ENCODE data around the gene PDE1A. TPM values are rescaled to one million over a fixed set of nuclear protein-coding genes. Genes with fewer than 3 reads are reported as not detected.

PDE1A gene
- polyA plus RNA-seq, 1 of the 3 experiments (the other 2 are of a cell fraction), result 0.08 TPM

GRCh38 chr2:182432051-182432450, 5.2 kb upstream of the PDE1A start (continued):
- no peak for TF ChIP-seq SIN3A (IDR thresholded peaks at IDR 0.05; ENCODE audit: borderline replicate concordance, low read depth, low read length)

GRCh38 chr2:182428476-182428875, 1.6 kb upstream of the PDE1A start:
- peak overlapping the region in 1 of 2 experiments; percentile 11; a peak in 1 of 4 replicates for H3K27ac ChIP-seq (ENCODE audit: low read depth in 2 of 2, low read length in 1 of 2)
- H3K9me2 ChIP-seq, result no peaks in the 10 kb centered on the region
- no peak overlapping the region for H3K4me2 ChIP-seq
- no peak overlapping the region for H3K9ac ChIP-seq
- no peaks in the 10 kb centered on the region for H3K79me2 ChIP-seq (ENCODE audit: insufficient read depth)
- ChIA-PET CTCF (no interaction called here), POLR2A (no interaction called here)
- no peaks in the 10 kb centered on the region for H3K27me3 ChIP-seq (ENCODE audit: insufficient read depth)
- 0 out of 2 replicates have a peak, but pooled peaks have one; percentile 18 for TF ChIP-seq GATA2 (CRISPR knock-in tag; IDR thresholded peaks at IDR 0.05)
- TF ChIP-seq RAD21 (IDR thresholded peaks at IDR 0.05; ENCODE audit: low read length), result no peak
- peaks cover 0 to 3% of the 10 kb centered on the region in 2 experiments; a peak in 2 of 4 replicates for H3K4me1 ChIP-seq (ENCODE audit: control insufficient read depth in 1 of 2, insufficient read depth in 2 of 2, low read depth in 1 of 2, low read length in 1 of 2)
- H2AFZ ChIP-seq (ENCODE audit: low read depth), result no peak overlapping the region
- H3F3A ChIP-seq (replicated peaks; ENCODE audit: insufficient read depth), result peaks cover 5% of the 10 kb centered on the region
- no peak for DNase-seq
- H3K9me3 ChIP-seq, result no peaks in the 10 kb centered on the region
- H3K36me3 ChIP-seq (replicated peaks in 1 of 2; ENCODE audit: control insufficient read depth in 1 of 2, insufficient read depth in 2 of 2, low read length in 1 of 2), result no peaks in the 10 kb centered on the region
- WGBS (ENCODE audit: low lambda C conversion rate), result 92% methylated on average over 1 of the region's 1 CpG
- no peak overlapping the region for H3K4me3 ChIP-seq (ENCODE audit: low read depth in 2 of 2, low read length in 1 of 2)
- H4K20me1 ChIP-seq (ENCODE audit: insufficient read depth), result no peaks in the 10 kb centered on the region

GRCh38 chr2:182426082-182426917, 536 bp downstream of the PDE1A start:
- Histone ChIP-seq H2AFZ (ENCODE audit: low read depth) (peak overlapping the region; percentile 29; the same call in 1 of the 2 replicates), H3K27ac (ENCODE audit: low read depth in 2 of 2, low read length in 1 of 2) (peak overlapping the region in 1 of 2 experiments; percentile 60; a peak in 1 of 4 replicates), H3K9me3 (no peaks in the 10 kb centered on the region), H3K4me2 (no peak overlapping the region), H3K4me1 (ENCODE audit: control insufficient read depth in 1 of 2, insufficient read depth in 2 of 2, low read depth in 1 of 2, low read length in 1 of 2) (peaks cover 0 to 3% of the 10 kb centered on the region in 2 experiments; a peak in 2 of 4 replicates), H3K9me2 (no peaks in the 10 kb centered on the region), H3K27me3 (ENCODE audit: insufficient read depth) (no peaks in the 10 kb centered on the region), H4K20me1 (ENCODE audit: insufficient read depth) (no peaks in the 10 kb centered on the region), H3K79me2 (ENCODE audit: insufficient read depth) (no peaks in the 10 kb centered on the region), H3F3A (replicated peaks; ENCODE audit: insufficient read depth) (peaks cover 5% of the 10 kb centered on the region), H3K4me3 (ENCODE audit: low read depth in 2 of 2, low read length in 1 of 2) (peak overlapping the region in 1 of 2 experiments; percentile 12; a peak in 1 of 4 replicates), H3K36me3 (replicated peaks in 1 of 2; ENCODE audit: control insufficient read depth in 1 of 2, insufficient read depth in 2 of 2, low read length in 1 of 2) (no peaks in the 10 kb centered on the region), H3K9ac (no peak overlapping the region)
- ChIA-PET POLR2A (no interaction called here), CTCF (interaction anchor here (0.8 to 2.3 kb wide), 2 partner anchors 147 to 239 kb away, joined by 3 to 5 read pairs; no protein-coding TSS in a partner anchor)
- TF ChIP-seq EZH2phosphoT487 (IDR thresholded peaks at IDR 0.05; ENCODE audit: borderline replicate concordance, low read depth), result no peak
- DNase-seq, result no peak
- 72% methylated on average over 8 of the region's 8 CpGs for WGBS (ENCODE audit: low lambda C conversion rate)

- no peaks in the 10 kb centered on the region for H3K9me2 ChIP-seq
- whole genome bisulfite sequencing (ENCODE audit: low lambda C conversion rate), result 77% methylated on average over 3 of the region's 3 CpGs
- CTCF ChIA-PET, result interaction anchor here (1.0 kb wide), 1 partner anchor 236 kb away, joined by 3 read pairs; no protein-coding TSS in a partner anchor
- peaks cover 5% of the 10 kb centered on the region for H3F3A ChIP-seq (replicated peaks; ENCODE audit: insufficient read depth)
- no peak overlapping the region for H3K9ac ChIP-seq
- no peak overlapping the region for H3K4me3 ChIP-seq (ENCODE audit: low read depth in 2 of 2, low read length in 1 of 2)
- no peaks in the 10 kb centered on the region for H3K36me3 ChIP-seq (replicated peaks in 1 of 2; ENCODE audit: control insufficient read depth in 1 of 2, insufficient read depth in 2 of 2, low read length in 1 of 2)
- no peaks in the 10 kb centered on the region for H4K20me1 ChIP-seq (ENCODE audit: insufficient read depth)
- H3K4me2 ChIP-seq, result no peak overlapping the region
- no peak for DNase-seq
- H3K79me2 ChIP-seq (ENCODE audit: insufficient read depth), result no peaks in the 10 kb centered on the region
- POLR2A ChIA-PET, result no interaction called here
- no peak overlapping the region for H2AFZ ChIP-seq (ENCODE audit: low read depth)
- H3K9me3 ChIP-seq, result no peaks in the 10 kb centered on the region
- no peak overlapping the region; a peak in 1 of 4 replicates for H3K27ac ChIP-seq (ENCODE audit: low read depth in 2 of 2, low read length in 1 of 2)
- H3K27me3 ChIP-seq (ENCODE audit: insufficient read depth), result no peaks in the 10 kb centered on the region
- peaks cover 0 to 3% of the 10 kb centered on the region in 2 experiments; a peak in 2 of 4 replicates for H3K4me1 ChIP-seq (ENCODE audit: control insufficient read depth in 1 of 2, insufficient read depth in 2 of 2, low read depth in 1 of 2, low read length in 1 of 2)
- TF ChIP-seq GATA2 (CRISPR knock-in tag; IDR thresholded peaks at IDR 0.05) (no peak), REST (IDR thresholded peaks at IDR 0.05; ENCODE audit: low read depth, low read length) (no peak), ELF1 (IDR thresholded peaks at IDR 0.05) (no peak), CHD2 (IDR thresholded peaks at IDR 0.05; ENCODE audit: low read length, partially characterized antibody) (no peak), TEAD4 (IDR thresholded peaks at IDR 0.05; ENCODE audit: borderline replicate concordance, insufficient read depth) (no peak), SMC3 (IDR thresholded peaks at IDR 0.05; ENCODE audit: low read depth, low read length) (no peak), RXRA (IDR thresholded peaks at IDR 0.05; ENCODE audit: borderline replicate concordance, low read depth) (no peak)
- TF ChIP-seq, protein P1, sequence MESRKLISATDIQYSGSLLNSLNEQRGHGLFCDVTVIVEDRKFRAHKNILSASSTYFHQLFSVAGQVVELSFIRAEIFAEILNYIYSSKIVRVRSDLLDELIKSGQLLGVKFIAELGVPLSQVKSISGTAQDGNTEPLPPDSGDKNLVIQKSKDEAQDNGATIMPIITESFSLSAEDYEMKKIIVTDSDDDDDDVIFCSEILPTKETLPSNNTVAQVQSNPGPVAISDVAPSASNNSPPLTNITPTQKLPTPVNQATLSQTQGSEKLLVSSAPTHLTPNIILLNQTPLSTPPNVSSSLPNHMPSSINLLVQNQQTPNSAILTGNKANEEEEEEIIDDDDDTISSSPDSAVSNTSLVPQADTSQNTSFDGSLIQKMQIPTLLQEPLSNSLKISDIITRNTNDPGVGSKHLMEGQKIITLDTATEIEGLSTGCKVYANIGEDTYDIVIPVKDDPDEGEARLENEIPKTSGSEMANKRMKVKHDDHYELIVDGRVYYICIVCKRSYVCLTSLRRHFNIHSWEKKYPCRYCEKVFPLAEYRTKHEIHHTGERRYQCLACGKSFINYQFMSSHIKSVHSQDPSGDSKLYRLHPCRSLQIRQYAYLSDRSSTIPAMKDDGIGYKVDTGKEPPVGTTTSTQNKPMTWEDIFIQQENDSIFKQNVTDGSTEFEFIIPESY (IDR thresholded peaks at IDR 0.05; ENCODE audit: borderline replicate concordance, low read depth), result no peak
These were observed 4.0 kb downstream of the PDE1A start for GRCh38 chr2:182422864-182423263.

Measured in SK-N-SH (cell line).